Breast epithelium (tissue), 4 donors: Measurements from ENCODE around the gene NLRP12. TPM values are rescaled to one million over a fixed set of nuclear protein-coding genes. Genes with fewer than 3 reads are reported as not detected.
"Not testable (repeated sequence)": the region's sequence is repeated elsewhere in the genome, so short reads cannot be mapped to it uniquely, and the experiment has no call there.

Experiments
- DNase-seq, 2 donors: peaks; one replicate each; pipeline ENCODE4 v3.0.0-alpha.2; 2019; ENCODE audit warnings: low spot score in 2 of 2
- H3K27ac ChIP-seq, 2 donors: fragments of 200-600 bp; sonication (generic) in 1 of 2; one replicate each; pipeline ENCODE4 v1.5.1; 2016 to 2019; ENCODE audit warnings: mild to moderate bottlenecking in 1 of 2
- H3K27me3 ChIP-seq, 2 donors: fragments of 200-600 bp; sonication (generic) in 1 of 2; one replicate each; pipeline versions ENCODE4 v1.5.1 to v1.6.0; 2017 to 2019; ENCODE audit warnings: control low read depth in 1 of 2, mild to moderate bottlenecking in 1 of 2
- H3K36me3 ChIP-seq: fragments of 200-600 bp; one replicate; pipeline ENCODE4 v1.5.1; 2019
- H3K4me1 ChIP-seq, 2 donors: fragments of 200-600 bp; sonication (generic); one replicate each; pipeline ENCODE4 v1.5.1; 2016 to 2019; ENCODE audit warnings: control low read depth in 1 of 2
- H3K4me3 ChIP-seq, 3 donors: fragments of 200-600 bp; sonication (generic); 1 replicate in 2 of 3; 2 replicates in 1 of 3; pipeline ENCODE4 v1.5.1; 2016 to 2019; ENCODE audit warnings: mild to moderate bottlenecking in 3 of 3, moderate library complexity in 2 of 3
- H3K9me3 ChIP-seq, 2 donors: fragments of 200-600 bp; sonication (generic) in 1 of 2; one replicate each; pipeline ENCODE4 v1.5.1; 2016 to 2019; ENCODE audit warnings: control low read depth in 1 of 2
- POLR2A ChIP-seq: fragments of 450-650 bp; IDR thresholded peaks from one replicate; pipeline ENCODE4 v1.6.1; 2016; ENCODE audit warnings: antibody characterized with exemption, mild to moderate bottlenecking, moderate library complexity
- POLR2AphosphoS5 ChIP-seq, 3 donors: sonication (generic); formaldehyde crosslinking; IDR thresholded peaks; one replicate each; pipeline ENCODE4 v1.6.1; 2017; ENCODE audit warnings: antibody characterized with exemption in 3 of 3
- intact Hi-C: fragments of 100-400 bp; cut with DNase I; formaldehyde crosslinking; loops from one replicate; pipeline ENCODE4 v1.15.1; 2023; ENCODE audit warnings: low total_unique reads
- total RNA-seq, 3 donors: library from RNA; depleted of rRNA; stranded (reverse); fragments of >200 nt; gene quantifications; one replicate each; pipeline ENCODE4 v1.1.0, GENCODE V29; 2016
- TF ChIP-seq, protein P1 (sequence below), 3 donors: fragments of 450-650 bp; IDR thresholded peaks; one replicate each; pipeline ENCODE4 v1.5.1; 2016 to 2017; ENCODE audit warnings: antibody characterized with exemption in 3 of 3, mild to moderate bottlenecking in 3 of 3, moderate library complexity in 3 of 3

The NLRP12 gene, protein sequence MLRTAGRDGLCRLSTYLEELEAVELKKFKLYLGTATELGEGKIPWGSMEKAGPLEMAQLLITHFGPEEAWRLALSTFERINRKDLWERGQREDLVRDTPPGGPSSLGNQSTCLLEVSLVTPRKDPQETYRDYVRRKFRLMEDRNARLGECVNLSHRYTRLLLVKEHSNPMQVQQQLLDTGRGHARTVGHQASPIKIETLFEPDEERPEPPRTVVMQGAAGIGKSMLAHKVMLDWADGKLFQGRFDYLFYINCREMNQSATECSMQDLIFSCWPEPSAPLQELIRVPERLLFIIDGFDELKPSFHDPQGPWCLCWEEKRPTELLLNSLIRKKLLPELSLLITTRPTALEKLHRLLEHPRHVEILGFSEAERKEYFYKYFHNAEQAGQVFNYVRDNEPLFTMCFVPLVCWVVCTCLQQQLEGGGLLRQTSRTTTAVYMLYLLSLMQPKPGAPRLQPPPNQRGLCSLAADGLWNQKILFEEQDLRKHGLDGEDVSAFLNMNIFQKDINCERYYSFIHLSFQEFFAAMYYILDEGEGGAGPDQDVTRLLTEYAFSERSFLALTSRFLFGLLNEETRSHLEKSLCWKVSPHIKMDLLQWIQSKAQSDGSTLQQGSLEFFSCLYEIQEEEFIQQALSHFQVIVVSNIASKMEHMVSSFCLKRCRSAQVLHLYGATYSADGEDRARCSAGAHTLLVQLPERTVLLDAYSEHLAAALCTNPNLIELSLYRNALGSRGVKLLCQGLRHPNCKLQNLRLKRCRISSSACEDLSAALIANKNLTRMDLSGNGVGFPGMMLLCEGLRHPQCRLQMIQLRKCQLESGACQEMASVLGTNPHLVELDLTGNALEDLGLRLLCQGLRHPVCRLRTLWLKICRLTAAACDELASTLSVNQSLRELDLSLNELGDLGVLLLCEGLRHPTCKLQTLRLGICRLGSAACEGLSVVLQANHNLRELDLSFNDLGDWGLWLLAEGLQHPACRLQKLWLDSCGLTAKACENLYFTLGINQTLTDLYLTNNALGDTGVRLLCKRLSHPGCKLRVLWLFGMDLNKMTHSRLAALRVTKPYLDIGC
- 1 to 10 TPM in 1 of 3 donors, under 1 TPM in 2; 0.32 to 1.2 (median 0.66) TPM for total RNA-seq

DNA sequence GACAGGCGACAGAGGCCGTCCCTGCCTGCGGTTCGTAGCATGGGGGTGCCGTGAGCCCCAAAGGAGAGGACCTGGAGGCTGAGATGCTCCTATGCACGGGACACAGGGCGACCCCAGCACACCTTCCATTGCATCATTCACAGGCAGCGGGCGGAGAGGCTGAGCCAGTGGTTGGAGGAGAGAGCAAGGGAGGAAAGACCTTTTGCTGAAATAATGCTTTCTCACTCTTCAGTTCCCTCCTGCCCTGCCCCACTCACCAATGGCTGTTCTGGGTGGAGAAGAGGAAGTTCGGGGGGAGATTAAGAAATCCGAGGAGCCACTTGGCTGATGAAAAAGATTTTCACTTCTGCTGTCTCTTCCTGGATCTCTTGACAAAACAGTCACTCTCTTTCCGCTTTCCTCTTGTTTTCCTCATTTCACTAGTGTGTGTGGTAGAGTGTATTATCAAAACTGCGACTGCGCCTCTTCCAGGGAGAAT lies at the start of gene NLRP12:
TSS of gene NLRP12 (minus strand) at position 181 of the 478 bp plus-strand sequence. CDS start at position 41, 140 bp downstream.
- intact Hi-C loops, result no loop called here
- TF ChIP-seq POLR2AphosphoS5 (IDR thresholded peaks at IDR 0.05) (no peak), POLR2A (no peak)
- TF ChIP-seq, protein P1, sequence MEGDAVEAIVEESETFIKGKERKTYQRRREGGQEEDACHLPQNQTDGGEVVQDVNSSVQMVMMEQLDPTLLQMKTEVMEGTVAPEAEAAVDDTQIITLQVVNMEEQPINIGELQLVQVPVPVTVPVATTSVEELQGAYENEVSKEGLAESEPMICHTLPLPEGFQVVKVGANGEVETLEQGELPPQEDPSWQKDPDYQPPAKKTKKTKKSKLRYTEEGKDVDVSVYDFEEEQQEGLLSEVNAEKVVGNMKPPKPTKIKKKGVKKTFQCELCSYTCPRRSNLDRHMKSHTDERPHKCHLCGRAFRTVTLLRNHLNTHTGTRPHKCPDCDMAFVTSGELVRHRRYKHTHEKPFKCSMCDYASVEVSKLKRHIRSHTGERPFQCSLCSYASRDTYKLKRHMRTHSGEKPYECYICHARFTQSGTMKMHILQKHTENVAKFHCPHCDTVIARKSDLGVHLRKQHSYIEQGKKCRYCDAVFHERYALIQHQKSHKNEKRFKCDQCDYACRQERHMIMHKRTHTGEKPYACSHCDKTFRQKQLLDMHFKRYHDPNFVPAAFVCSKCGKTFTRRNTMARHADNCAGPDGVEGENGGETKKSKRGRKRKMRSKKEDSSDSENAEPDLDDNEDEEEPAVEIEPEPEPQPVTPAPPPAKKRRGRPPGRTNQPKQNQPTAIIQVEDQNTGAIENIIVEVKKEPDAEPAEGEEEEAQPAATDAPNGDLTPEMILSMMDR (IDR thresholded peaks at IDR 0.05), result no peak
- H3K4me3 ChIP-seq, result peak within 1 kb of the TSS in 1 of 3 donors; percentile 7
- H3K9me3 ChIP-seq, result no peaks in the 10 kb centered on the region
- DNase-seq, result no peak
- H3K27me3 ChIP-seq, result peaks cover 0 to 17% of the 10 kb centered on the region in 2 donors
- no peaks in the 10 kb centered on the region for H3K4me1 ChIP-seq
- no peak within 1 kb of the TSS for H3K27ac ChIP-seq
- no peaks in the 10 kb centered on the region for H3K36me3 ChIP-seq

DNA sequence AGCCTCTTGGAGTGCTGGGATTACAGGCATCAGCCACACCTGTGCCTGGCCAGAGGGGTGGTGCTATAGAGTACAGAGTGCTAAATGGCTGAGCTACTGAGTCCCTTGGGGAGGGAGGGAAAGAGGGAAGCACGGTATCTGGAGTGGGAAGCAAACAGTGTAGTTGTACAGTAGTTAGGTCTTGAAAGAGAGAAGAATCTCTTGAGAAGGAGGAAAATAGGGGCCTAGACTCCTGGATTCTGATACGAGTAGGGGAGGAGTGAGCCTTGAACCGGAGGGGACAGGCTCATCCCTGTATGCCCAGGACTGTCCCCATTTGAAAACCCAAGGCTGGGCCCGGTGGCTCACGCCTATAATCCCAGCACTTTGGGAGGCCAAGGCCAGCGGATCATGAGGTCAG lies 48.6 kb upstream of the NLRP12 start:
- no peaks in the 10 kb centered on the region for H3K4me1 ChIP-seq

DNA sequence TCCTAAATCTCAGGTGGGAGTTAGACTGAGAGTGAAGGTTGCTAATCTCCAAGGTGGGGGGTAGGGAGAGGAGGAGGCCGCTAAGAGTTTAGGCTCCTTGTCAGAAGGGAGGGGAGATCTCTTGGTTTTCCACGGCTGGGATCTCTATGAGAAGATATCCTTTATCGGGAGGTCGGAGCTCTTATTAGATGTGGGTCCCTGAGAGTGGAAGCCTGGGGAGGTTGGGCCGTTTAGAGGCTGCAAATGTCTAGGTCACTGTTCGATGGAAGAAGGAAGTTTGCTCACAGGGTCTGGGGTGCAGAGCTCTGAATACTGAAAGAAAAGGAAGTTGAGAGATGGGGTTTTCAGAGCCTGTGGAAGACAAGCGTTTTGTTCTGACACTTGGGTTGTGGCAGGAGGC lies 47.3 kb upstream of the NLRP12 start:
- peaks cover 11% of the 10 kb centered on the region for H3K36me3 ChIP-seq
- intact Hi-C loops, result loop anchor here (10.0 kb wide), 1 partner anchor 243 kb away; the partner anchor contains the start of genes PRPF31 and TFPT
- peak overlapping the region in 1 of 2 donors; percentile 95 for H3K27ac ChIP-seq

More for the DNA sequence above, 48.6 kb upstream of the NLRP12 start:
- Histone ChIP-seq H3K27me3 (no peaks in the 10 kb centered on the region), H3K27ac (no peak overlapping the region), H3K4me3 (no peak overlapping the region), H3K9me3 (no peaks in the 10 kb centered on the region), H3K36me3 (peaks cover 11% of the 10 kb centered on the region)
- TF ChIP-seq POLR2AphosphoS5 (IDR thresholded peaks at IDR 0.05) (no peak), POLR2A (no peak)
- TF ChIP-seq, protein P1 (IDR thresholded peaks at IDR 0.05), result no peak
- no peak for DNase-seq
- intact Hi-C loops, result loop anchor here (10.0 kb wide), 1 partner anchor 242 kb away; the partner anchor contains the start of genes PRPF31 and TFPT

DNA sequence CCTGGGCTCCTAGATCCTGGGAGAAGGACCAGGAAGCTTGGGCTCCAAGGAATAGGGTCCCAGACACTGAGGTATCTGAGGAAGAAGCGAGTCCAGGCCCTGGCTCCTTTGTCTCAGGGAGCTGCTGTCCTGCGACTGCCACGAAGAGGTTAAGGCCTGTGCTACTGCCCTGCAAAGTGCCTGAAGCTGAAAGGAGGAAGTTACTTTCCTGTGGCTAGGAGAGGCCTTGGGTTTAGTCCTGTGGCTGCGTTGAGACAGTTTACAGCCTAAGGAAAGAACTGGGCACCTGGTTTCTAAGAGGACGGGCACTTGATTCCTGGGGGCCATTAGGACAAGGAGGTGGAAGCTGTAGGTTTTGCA lies 46.4 kb upstream of the NLRP12 start:
- peaks cover 0 to 9% of the 10 kb centered on the region in 2 donors for H3K4me1 ChIP-seq
- no peaks in the 10 kb centered on the region for H3K9me3 ChIP-seq
- peak overlapping the region; percentile 25 to 93 (median 93) for H3K4me3 ChIP-seq
- intact Hi-C loops, result loop anchor here (10.0 kb wide), 1 partner anchor 244 kb away; the partner anchor contains the start of genes PRPF31 and TFPT
- no peak for DNase-seq
- H3K27ac ChIP-seq, result peak overlapping the region; percentile 95 to 100
- no peak for TF ChIP-seq POLR2AphosphoS5 (IDR thresholded peaks at IDR 0.05)
- TF ChIP-seq POLR2A, result no peak
- TF ChIP-seq, protein P1 (IDR thresholded peaks at IDR 0.05), result no peak
- no peaks in the 10 kb centered on the region for H3K27me3 ChIP-seq
- peaks cover 11% of the 10 kb centered on the region for H3K36me3 ChIP-seq

More for the DNA sequence above, 47.3 kb upstream of the NLRP12 start:
- H3K27me3 ChIP-seq, result no peaks in the 10 kb centered on the region
- peaks cover 0 to 5% of the 10 kb centered on the region in 2 donors for H3K4me1 ChIP-seq
- no peaks in the 10 kb centered on the region for H3K9me3 ChIP-seq
- TF ChIP-seq, protein P1 (IDR thresholded peaks at IDR 0.05), result no peak
- TF ChIP-seq POLR2AphosphoS5 (IDR thresholded peaks at IDR 0.05), result no peak
- TF ChIP-seq POLR2A, result no peak
- H3K4me3 ChIP-seq, result no peak overlapping the region
- no peak for DNase-seq

DNA sequence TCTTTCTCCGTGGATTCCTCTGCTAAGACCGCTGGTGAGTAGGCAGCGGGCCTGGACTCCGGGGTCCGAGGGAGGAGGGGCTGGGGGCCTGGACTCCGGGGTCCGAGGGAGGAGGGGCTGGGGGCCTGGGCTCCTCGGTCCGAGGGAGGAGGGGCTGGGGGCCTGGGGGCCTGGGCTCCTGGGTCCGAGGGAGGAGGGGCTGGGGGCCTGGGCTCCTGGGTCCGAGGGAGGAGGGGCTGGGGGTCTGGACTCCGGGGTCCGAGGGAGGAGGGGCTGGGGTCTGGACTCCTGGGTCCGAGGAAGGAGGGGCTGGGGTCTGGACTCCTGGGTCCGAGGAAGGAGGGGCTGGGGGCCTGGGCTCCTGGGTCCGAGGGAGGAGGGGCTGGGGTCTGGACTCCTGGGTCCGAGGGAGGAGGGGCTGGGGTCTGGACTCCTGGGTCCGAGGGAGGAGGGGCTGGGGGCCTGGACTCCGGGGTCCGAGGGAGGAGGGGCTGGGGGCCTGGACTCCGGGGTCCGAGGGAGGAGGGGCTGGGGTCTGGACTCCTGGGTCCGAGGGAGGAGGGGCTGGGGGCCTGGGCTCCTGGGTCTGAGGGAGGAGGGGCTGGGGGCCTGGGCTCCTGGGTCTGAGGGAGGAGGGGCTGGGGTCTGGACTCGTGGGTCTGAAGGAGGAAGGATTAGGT lies 45.8 kb upstream of the NLRP12 start:
- H3K27me3 ChIP-seq, DNase-seq, H3K4me1 ChIP-seq, H3K9me3 ChIP-seq: not testable (repeated sequence)
- intact Hi-C loops, result loop anchor here (10.0 kb wide), 1 partner anchor 245 kb away; the partner anchor contains the start of genes PRPF31 and TFPT
- Histone ChIP-seq H3K4me3 (peak overlapping the region; percentile 91 to 93 (median 93)), H3K27ac (peak overlapping the region; percentile 95 to 100), H3K36me3 (peaks cover 11% of the 10 kb centered on the region)
